ENCODE measurements around the gene MINK1. TPM values are rescaled to one million over a fixed set of nuclear protein-coding genes. Genes with fewer than 3 reads are reported as not detected.
"Not testable (repeated sequence)": the region's sequence is repeated elsewhere in the genome, so short reads cannot be mapped to it uniquely, and the experiment has no call there.

The MINK1 gene
- polyA plus RNA-seq, 1 experiment, result 69.1 TPM

DNA sequence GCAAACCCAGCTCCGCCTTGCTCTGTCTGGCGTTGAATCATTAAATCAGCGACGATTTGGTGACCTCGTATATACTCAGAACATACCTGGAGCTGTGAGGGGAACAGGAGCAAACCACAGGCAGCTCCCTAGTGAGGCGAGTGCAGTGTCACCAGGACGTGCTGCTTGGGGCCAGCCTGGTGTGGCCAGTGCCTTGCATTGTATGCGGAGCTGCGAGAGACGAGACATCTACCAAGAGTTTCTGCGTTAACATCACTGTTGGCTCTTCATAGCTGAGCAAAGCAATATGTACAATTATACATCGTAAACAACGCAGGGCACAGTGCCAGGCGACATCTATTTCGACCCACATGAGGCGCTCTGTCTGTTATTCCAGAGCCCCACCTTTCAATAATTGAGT lies 27.9 kb downstream of the MINK1 start:
- peaks cover 1% of the 10 kb centered on the region; the same call in 1 of the 2 replicates for H3K36me3 ChIP-seq (ENCODE audit: control insufficient read depth, insufficient read depth, low read length)
- ChIA-PET CTCF (interaction anchor here (1.0 to 2.0 kb wide), 3 partner anchors 20 to 71 kb away, joined by 3 to 7 read pairs (median 3); no protein-coding TSS in a partner anchor), POLR2A (no interaction called here)
- H3K27me3 ChIP-seq (ENCODE audit: control insufficient read depth, insufficient read depth, low read length), result no peaks in the 10 kb centered on the region
- no peak overlapping the region for H3K4me3 ChIP-seq (ENCODE audit: low read depth, low read length)
- DNase-seq (ENCODE audit: low read depth), result no peak
- TF ChIP-seq, protein P1, sequence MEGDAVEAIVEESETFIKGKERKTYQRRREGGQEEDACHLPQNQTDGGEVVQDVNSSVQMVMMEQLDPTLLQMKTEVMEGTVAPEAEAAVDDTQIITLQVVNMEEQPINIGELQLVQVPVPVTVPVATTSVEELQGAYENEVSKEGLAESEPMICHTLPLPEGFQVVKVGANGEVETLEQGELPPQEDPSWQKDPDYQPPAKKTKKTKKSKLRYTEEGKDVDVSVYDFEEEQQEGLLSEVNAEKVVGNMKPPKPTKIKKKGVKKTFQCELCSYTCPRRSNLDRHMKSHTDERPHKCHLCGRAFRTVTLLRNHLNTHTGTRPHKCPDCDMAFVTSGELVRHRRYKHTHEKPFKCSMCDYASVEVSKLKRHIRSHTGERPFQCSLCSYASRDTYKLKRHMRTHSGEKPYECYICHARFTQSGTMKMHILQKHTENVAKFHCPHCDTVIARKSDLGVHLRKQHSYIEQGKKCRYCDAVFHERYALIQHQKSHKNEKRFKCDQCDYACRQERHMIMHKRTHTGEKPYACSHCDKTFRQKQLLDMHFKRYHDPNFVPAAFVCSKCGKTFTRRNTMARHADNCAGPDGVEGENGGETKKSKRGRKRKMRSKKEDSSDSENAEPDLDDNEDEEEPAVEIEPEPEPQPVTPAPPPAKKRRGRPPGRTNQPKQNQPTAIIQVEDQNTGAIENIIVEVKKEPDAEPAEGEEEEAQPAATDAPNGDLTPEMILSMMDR (IDR thresholded peaks at IDR 0.05; ENCODE audit: insufficient read depth, low read depth, low read length), result no peak

DNA sequence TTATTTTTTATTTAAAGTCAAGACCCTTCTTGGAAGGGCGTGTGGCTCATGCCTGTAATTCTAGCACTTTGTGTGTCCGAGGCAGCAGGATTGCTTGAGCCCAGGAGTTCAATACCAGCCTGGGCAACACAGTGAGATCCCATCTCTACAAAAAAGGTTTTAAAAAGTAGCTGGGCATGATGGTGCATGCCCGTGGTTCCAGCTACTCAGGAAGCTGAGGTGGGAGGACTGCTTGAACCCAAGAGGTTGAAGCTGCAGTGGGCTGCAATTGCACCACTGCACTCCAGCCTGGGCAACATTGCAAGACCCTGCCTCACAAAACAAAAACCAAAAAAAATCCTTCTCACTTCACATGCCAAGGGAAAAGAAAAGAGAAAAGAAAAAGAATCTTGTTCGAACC lies 29.6 kb downstream of the MINK1 start:
- Histone ChIP-seq H3K36me3 (ENCODE audit: control insufficient read depth, insufficient read depth, low read length) (no peaks in the 10 kb centered on the region), H3K27me3 (ENCODE audit: control insufficient read depth, insufficient read depth, low read length) (no peaks in the 10 kb centered on the region), H3K4me3 (ENCODE audit: low read depth, low read length) (no peak overlapping the region)
- TF ChIP-seq, protein P1 (IDR thresholded peaks at IDR 0.05; ENCODE audit: insufficient read depth, low read depth, low read length), result no peak
- DNase-seq (ENCODE audit: low read depth), result no peak
- POLR2A ChIA-PET, result no interaction called here
- CTCF ChIA-PET, result interaction anchor here (0.7 kb wide), 1 partner anchor 13 kb away, joined by 3 read pairs; no protein-coding TSS in a partner anchor

DNA sequence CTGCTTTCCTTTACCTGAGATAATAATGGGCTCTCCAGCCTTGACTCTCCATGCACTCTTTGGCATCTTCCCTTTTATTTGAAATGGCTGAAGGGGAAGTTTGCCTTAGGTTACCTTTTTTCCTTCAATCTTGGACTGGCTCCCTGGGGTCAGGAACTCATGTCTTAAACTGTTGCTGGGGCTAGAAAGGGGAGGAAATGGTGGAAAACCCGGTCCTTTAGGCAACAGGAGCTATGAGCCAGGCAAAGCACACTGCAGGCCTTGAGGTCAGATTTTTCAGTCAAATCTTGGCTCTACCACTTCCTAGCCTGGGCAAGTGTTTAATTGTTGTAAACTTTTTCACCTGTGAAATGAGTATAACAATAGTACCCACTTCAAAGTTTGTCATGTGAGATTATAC lies 30.2 kb downstream of the MINK1 start:
- ChIA-PET CTCF (interaction anchor here (0.7 to 0.8 kb wide), 2 partner anchors 13 to 73 kb away, joined by 3 read pairs; no protein-coding TSS in a partner anchor), POLR2A (no interaction called here)
- Histone ChIP-seq H3K27me3 (ENCODE audit: control insufficient read depth, insufficient read depth, low read length) (no peaks in the 10 kb centered on the region), H3K36me3 (ENCODE audit: control insufficient read depth, insufficient read depth, low read length) (no peaks in the 10 kb centered on the region), H3K4me3 (ENCODE audit: low read depth, low read length) (no peak overlapping the region)
- DNase-seq (ENCODE audit: low read depth), result no peak
- TF ChIP-seq, protein P1 (IDR thresholded peaks at IDR 0.05; ENCODE audit: insufficient read depth, low read depth, low read length), result no peak

DNA sequence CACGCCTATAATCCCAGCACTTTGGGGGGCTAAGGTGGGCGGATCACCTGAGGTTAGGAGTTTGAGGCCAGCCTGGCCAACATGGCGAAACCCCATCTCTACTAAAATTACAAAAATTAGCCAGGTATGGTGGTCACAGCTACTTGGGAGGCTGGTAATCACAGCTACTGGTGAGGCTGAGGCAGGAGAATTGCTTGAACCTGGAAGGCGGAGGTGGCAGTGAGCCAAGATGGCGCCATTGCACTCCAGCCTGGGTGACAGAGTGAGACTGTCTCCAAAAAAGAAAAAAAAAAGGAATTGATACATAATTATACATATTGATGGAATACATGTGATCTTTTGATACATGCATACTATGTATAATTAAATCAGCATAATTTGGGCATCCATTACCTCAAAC lies 34.4 kb downstream of the MINK1 start:
- H3K4me3 ChIP-seq (ENCODE audit: low read depth, low read length); DNase-seq (ENCODE audit: low read depth); H3K36me3 ChIP-seq (ENCODE audit: control insufficient read depth, insufficient read depth, low read length); H3K27me3 ChIP-seq (ENCODE audit: control insufficient read depth, insufficient read depth, low read length); POLR2A ChIA-PET: not testable (repeated sequence)
- CTCF ChIA-PET, result interaction anchor here (1.2 to 2.7 kb wide), 3 partner anchors 9 to 79 kb away, joined by 4 to 9 read pairs (median 6); partner anchors contain the start of gene GLTPD2

DNA sequence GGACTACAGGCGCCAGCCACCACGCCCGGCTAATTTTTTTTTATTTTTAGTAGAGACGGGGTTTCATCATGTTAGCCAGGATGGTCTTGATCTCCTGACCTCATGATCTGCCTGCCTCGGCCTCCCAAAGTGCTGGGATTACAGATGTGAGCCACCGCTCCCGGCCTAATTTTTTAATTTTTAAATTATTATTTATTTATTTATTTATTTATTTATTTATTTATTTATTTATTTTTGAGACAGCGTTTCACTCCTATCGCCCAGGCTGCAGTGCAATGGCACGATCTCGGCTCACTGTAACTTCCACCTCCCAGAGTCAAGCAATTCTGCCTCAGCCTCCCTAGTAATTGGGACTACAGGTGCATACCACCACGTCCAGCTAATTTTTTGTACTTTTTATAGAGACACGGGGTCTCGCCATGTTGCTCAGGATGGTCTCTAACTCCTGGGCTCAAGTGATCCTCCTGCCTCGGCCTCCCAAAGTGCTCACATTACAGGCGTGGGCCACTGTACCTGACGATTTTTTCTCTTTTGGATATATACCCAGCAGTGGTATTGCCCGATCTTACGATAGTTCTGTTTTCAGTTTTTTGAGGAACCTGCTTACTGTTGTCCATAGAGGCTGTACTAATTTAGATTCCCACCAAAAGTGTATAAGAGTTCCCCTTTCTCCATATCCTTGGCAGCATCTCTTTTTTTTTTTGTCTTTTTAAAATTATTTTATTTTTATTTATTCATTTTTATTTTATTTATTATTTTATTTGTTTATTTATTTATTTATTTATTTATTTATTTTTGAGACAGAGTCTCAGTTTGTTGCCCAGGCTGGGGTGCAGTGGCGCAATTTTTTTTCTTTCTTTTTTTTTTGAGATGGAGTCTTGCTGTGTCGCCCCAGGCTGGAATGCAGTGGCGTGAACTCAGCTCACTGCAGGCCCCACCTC lies 36.2 kb downstream of the MINK1 start:
- CTCF ChIA-PET, result interaction anchor here (0.6 to 2.7 kb wide), 7 partner anchors 9 to 128 kb away, joined by 3 to 9 read pairs (median 4); no protein-coding TSS in a partner anchor
- POLR2A ChIA-PET, result not testable (repeated sequence)

DNA sequence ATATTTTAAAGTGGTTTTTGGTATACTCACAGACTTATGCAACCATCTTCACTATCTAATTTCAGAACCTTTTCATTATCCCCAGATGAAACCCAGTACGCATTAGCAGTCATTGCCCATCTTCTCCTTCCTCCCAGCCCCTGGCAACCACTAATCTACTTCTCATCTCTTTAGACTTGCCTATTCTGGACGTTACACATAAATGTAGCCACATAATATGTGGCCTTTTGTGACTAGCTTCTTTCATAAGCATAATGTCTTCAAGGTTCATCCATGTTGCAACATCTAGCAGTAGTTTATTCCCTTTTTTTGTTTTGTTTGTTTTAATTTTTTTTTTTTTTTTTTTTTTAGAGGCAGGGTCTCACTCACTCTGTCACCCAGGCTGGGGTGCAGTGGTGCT lies 37.7 kb downstream of the MINK1 start:
- POLR2A ChIA-PET, result no interaction called here
- DNase-seq (ENCODE audit: low read depth), result no peak

More for the DNA sequence above, 36.2 kb downstream of the MINK1 start:
- not testable (repeated sequence) for H3K27me3 ChIP-seq (ENCODE audit: control insufficient read depth, insufficient read depth, low read length); DNase-seq (ENCODE audit: low read depth); H3K36me3 ChIP-seq (ENCODE audit: control insufficient read depth, insufficient read depth, low read length); H3K4me3 ChIP-seq (ENCODE audit: low read depth, low read length)

More for the DNA sequence above, 37.7 kb downstream of the MINK1 start:
- Histone ChIP-seq H3K4me3 (ENCODE audit: low read depth, low read length) (no peak overlapping the region), H3K27me3 (ENCODE audit: control insufficient read depth, insufficient read depth, low read length) (no peaks in the 10 kb centered on the region), H3K36me3 (ENCODE audit: control insufficient read depth, insufficient read depth, low read length) (no peaks in the 10 kb centered on the region)
- CTCF ChIA-PET, result interaction anchor here (1.8 kb wide), 1 partner anchor 10 kb away, joined by 7 read pairs; no protein-coding TSS in a partner anchor
- TF ChIP-seq, protein P1 (IDR thresholded peaks at IDR 0.05; ENCODE audit: insufficient read depth, low read depth, low read length), result no peak
